Dedifferentiated amniotic fluid mesenchymal stem cell (primary cell): ENCODE results near the gene RNASE1.
"Not testable (repeated sequence)": the region's sequence is repeated elsewhere in the genome, so short reads cannot be mapped to it uniquely, and the experiment has no call there.

Source experiments
- DNase-seq: peaks from one replicate; pipeline ENCODE4 v3.0.0-alpha.2; 2016; ENCODE audit errors: extremely low spot score

RNASE1 gene

GRCh38 chr14:20774258-20774824 is 28.3 kb downstream of the RNASE1 start:
- no peak for DNase-seq

GRCh38 chr14:20772650-20773049 is 30.0 kb downstream of the RNASE1 start:
- no peak for DNase-seq

- no peak for DNase-seq
Measured at GRCh38 chr14:20769421-20769820, 33.2 kb downstream of the RNASE1 start.

- no peak for DNase-seq
Measured at GRCh38 chr14:20768593-20768892, 34.1 kb downstream of the RNASE1 start.

- DNase-seq = no peak
Measured at GRCh38 chr14:20760950-20761349, 41.7 kb downstream of the RNASE1 start.

GRCh38 chr14:20759465-20759864 is 43.2 kb downstream of the RNASE1 start:
- DNase-seq = not testable (repeated sequence)

GRCh38 chr14:20757965-20758364 is 44.7 kb downstream of the RNASE1 start:
- DNase-seq = no peak

GRCh38 chr14:20755037-20755436 is 47.6 kb downstream of the RNASE1 start:
- DNase-seq = no peak

GRCh38 chr14:20754308-20754707 is 48.3 kb downstream of the RNASE1 start:
- no peak for DNase-seq

GRCh38 chr14:20751963-20752562 is 50.6 kb downstream of the RNASE1 start:
- no peak for DNase-seq
